Measurements from ENCODE around the gene SPINK7.
"Not testable (repeated sequence)": the region's sequence is repeated elsewhere in the genome, so short reads cannot be mapped to it uniquely, and the experiment has no call there.

SPINK7 gene

GRCh38 chr5:148312153-148312552, at the start of gene SPINK7:
Gene SPINK7, plus strand, starts transcription at chr5:148312423. Its CDS starts 61 bp downstream, at chr5:148312484.
- no peak for DNase-seq

- DNase-seq, result no peak
These were observed 44.3 kb upstream of the SPINK7 start for GRCh38 chr5:148267962-148268361.

- no peak for DNase-seq
These were observed 43.7 kb upstream of the SPINK7 start, which contains the start of gene SPINK13 for GRCh38 chr5:148268566-148268965. Gene SPINK13, plus strand, starts transcription at chr5:148268794. Its CDS starts 1,279 bp downstream, at chr5:148270073.

- DNase-seq, result not testable (repeated sequence)
These were observed 37.1 kb upstream of the SPINK7 start for GRCh38 chr5:148275129-148275528.

- DNase-seq, result peak; percentile 42
These were observed 31.3 kb upstream of the SPINK7 start for GRCh38 chr5:148280893-148281292.

- DNase-seq, result not testable (repeated sequence)
These were observed 30.9 kb upstream of the SPINK7 start for GRCh38 chr5:148281336-148281735.

GRCh38 chr5:148290271-148291195, 21.7 kb upstream of the SPINK7 start:
- peak; percentile 72 for DNase-seq

- peak; percentile 10 for DNase-seq
These were observed 14.5 kb upstream of the SPINK7 start for GRCh38 chr5:148297731-148298130.

- DNase-seq, result no peak
These were observed 5.8 kb upstream of the SPINK7 start for GRCh38 chr5:148306446-148306845.

- no peak for DNase-seq
These were observed 3.2 kb upstream of the SPINK7 start for GRCh38 chr5:148309019-148309418.

GRCh38 chr5:148309746-148310145, 2.5 kb upstream of the SPINK7 start:
- no peak for DNase-seq

GRCh38 chr5:148311484-148311883, 739 bp upstream of the SPINK7 start:
- peak; percentile 28 for DNase-seq

- peak; percentile 29 for DNase-seq
These were observed 2.0 kb downstream of the SPINK7 start for GRCh38 chr5:148314187-148314586.

GRCh38 chr5:148314731-148315130, 2.5 kb downstream of the SPINK7 start:
- DNase-seq, result no peak

- not testable (repeated sequence) for DNase-seq
These were observed 8.1 kb downstream of the SPINK7 start for GRCh38 chr5:148320011-148320963.

GRCh38 chr5:148333262-148333849, 21.1 kb downstream of the SPINK7 start:
- DNase-seq, result no peak

- DNase-seq, result no peak
These were observed 23.0 kb downstream of the SPINK7 start, which contains the start of gene SPINK9 for GRCh38 chr5:148335259-148335658. Gene SPINK9, plus strand, starts transcription at chr5:148335559. Its CDS starts 55 bp downstream, at chr5:148335614.

- peak; percentile 69 for DNase-seq
These were observed 24.6 kb downstream of the SPINK7 start for GRCh38 chr5:148336704-148337435.

GRCh38 chr5:148342371-148343045, 30.3 kb downstream of the SPINK7 start:
- DNase-seq, result no peak

GRCh38 chr5:148343046-148343407, 30.8 kb downstream of the SPINK7 start:
- DNase-seq, result peak; percentile 43
